DMS153 treated with DMSO at 0.1 percent for 48 hours (cell line): ENCODE results near the gene GAGE12J.
"Not testable (repeated sequence)": the region's sequence is repeated elsewhere in the genome, so short reads cannot be mapped to it uniquely, and the experiment has no call there.

Experiments
- DNase-seq: peaks from one replicate; lab custom pipeline; 2025; ENCODE audit not compliant: unreplicated experiment; lab: John Stamatoyannopoulos, UW

Gene GAGE12J

GRCh38 chrX:49309401-49309981, 12.3 kb upstream of the GAGE12J start:
- DNase-seq = no peak

GRCh38 chrX:49310371-49310770, 11.5 kb upstream of the GAGE12J start:
- no peak for DNase-seq

DNA sequence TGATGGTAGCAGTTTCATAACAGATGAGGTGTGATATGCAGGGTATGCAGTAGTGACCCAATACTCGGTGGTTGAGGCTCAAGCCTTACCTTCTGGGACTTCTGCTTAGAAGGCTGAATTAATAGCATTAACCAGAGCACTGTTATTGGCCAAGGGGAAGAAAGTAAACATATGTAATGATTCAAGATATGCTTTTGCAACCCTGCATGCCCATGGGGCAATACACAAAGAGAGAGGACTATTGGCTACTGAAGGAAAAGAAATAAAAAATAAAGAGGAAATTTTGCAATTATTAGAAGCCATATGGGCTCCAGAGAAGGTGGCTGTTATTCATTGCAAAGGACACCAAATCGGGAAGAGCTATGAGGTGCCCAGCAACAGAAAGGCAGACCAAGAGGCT, 9.7 kb upstream of the GAGE12J start:
- no peak for DNase-seq

- no peak for DNase-seq
Observed at GRCh38 chrX:49316085-49316484, 5.8 kb upstream of the GAGE12J start.

GRCh38 chrX:49322266-49322665, 429 bp downstream of the GAGE12J start:
- not testable (repeated sequence) for DNase-seq

DNA sequence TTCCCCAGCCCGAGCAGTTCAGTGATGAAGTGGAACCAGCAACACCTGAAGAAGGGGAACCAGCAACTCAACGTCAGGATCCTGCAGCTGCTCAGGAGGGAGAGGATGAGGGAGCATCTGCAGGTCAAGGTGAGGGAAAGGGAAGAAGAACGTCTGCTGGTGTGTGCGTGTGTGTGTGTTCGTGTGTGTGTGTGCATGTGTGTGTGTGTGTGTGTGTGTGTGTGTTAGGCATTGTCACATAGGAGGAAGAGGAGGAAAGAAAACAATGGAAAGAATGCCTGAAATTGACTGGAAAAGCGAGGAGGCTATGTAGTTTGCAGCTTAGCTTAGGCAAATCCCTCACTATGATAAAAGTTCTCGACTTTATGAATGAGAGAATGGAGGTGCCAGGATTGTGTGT, 1.9 kb downstream of the GAGE12J start:
- DNase-seq = not testable (repeated sequence)

GRCh38 chrX:49330421-49330820, 8.6 kb downstream of the GAGE12J start:
- DNase-seq = not testable (repeated sequence)

GRCh38 chrX:49331282-49331681, 9.4 kb downstream of the GAGE12J start, which contains the start of gene GAGE13:
Gene GAGE13, plus strand, starts transcription at chrX:49331582. Its CDS starts 1,156 bp downstream, at chrX:49332738.
- not testable (repeated sequence) for DNase-seq

- not testable (repeated sequence) for DNase-seq
Observed at GRCh38 chrX:49331841-49332240, 10.0 kb downstream of the GAGE12J start.

DNA sequence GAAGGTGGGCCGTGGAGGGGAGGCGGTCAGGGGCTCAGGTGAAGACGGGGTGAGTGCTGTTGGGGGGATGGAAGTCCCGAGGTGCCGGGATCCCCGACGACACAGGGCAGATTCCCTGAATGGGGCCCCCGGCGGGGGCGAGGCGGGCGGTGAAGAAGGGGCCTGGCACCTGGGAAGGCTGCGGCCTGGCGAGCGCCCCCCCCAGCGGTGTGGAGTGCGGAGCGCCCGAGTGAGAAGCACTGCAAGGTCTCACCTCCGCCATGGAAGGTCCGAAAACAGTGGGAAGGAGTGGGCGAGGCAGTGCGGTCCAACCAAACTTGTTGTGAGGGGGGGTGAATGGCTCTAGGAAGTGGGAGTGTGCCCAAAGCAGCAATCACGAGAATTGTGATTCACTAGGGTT, 19.6 kb downstream of the GAGE12J start:
- DNase-seq = not testable (repeated sequence)

DNA sequence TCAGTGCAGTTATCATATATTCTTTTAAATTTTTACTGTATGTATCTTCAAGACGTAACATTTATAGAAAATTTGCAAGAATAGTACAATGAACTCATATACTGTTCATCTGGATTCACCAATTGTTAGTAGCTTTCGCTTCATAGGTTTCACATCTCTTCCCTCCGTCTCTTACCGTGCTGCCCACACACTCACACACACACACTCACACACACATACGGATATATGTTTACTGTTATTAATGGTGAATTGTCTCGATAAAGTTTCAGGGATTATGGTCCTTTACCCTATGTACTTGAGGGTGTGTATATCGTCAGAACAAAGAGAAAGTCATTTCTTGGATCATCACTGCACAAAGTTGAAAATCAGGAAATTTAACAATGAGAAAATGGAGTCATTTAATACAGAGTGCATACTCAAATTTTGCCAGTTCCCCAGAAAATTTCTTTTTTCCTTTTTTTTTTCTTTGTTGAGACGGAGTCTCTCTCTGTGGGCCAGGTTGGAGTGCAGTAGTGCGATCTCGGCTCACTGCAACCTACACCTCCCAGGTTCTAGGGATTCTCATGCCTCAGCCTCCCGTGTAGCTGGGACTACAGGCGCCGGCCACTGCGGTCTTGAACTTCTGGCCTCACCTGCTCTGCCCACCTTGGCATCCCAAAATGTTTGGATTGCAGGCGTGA, 22.8 kb downstream of the GAGE12J start:
- not testable (repeated sequence) for DNase-seq

GRCh38 chrX:49345402-49345801, 23.6 kb downstream of the GAGE12J start:
- not testable (repeated sequence) for DNase-seq

DNA sequence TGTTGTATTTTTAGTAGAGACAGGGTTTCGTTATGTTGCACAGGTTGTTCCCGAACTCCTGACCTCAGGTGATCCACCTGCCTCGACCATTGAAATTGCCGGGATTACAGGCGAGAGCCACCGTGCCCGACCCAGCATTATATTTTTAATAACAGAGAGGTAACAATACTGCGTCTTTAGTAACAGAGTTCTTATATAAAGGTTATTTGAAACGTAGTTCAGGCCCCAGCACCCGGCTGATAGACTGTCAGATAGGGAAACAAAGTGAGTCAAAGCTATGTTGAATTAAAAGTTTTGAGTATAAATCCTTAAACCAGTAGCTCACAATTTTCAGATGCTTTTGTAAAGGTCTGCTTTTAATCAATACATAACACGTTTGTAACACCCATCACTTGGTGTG, 24.3 kb downstream of the GAGE12J start:
- not testable (repeated sequence) for DNase-seq
